PC-3 (cell line): Measurements from ENCODE around the gene RNF150. TPM values are rescaled to one million over a fixed set of nuclear protein-coding genes. Genes with fewer than 3 reads are reported as not detected.
A peak's percentile ranks its signal among the peaks of the same experiment; 100 is the strongest.

ENCODE experiments used
- ATAC-seq: fragments of 200-7000 bp; cut with Tn5 transposase; 2 replicates; pipeline ENCODE4 v1.9.1; 2020; ENCODE audit warnings: mild to moderate bottlenecking, moderate library complexity
- BruUV-seq: library from RNA; stranded (reverse); fragments of 400-500 nt; replicated peaks from 2 replicates; lab custom pipeline; 2021; lab: Mats Ljungman, UMichigan
- CTCF ChIA-PET: fragments of 300-600 bp; sonication (Branson Sonifier 250); formaldehyde crosslinking; loops from one replicate; lab custom pipeline; 2022; ENCODE audit warnings: antibody characterized with exemption; lab: Charles Lee
- POLR2A ChIA-PET: fragments of 300-600 bp; sonication (Branson Sonifier 250); formaldehyde crosslinking; loops from one replicate; lab custom pipeline; 2022; ENCODE audit warnings: antibody characterized with exemption; ENCODE audit not compliant: unreplicated experiment; lab: Charles Lee
- DNase-seq: peaks from one replicate; pipeline ENCODE4 v3.0.0-alpha.2; 2015
- H2AFZ ChIP-seq: fragments of 300-600 bp; sonication (generic); 2 replicates; pipeline ENCODE4 v1.6.0; 2016; ENCODE audit warnings: antibody characterized with exemption, low read length
- H3F3A ChIP-seq: fragments of 300-600 bp; sonication (generic); one replicate; pipeline ENCODE4 v1.6.0; 2017; ENCODE audit warnings: antibody characterized with exemption, low read length, control low read depth, mild to moderate bottlenecking; ENCODE audit not compliant: unreplicated experiment
- H3K27ac ChIP-seq: fragments of 300-600 bp; sonication (generic); 2 replicates; pipeline ENCODE4 v1.5.1; 2016; ENCODE audit warnings: mild to moderate bottlenecking, low read length
- H3K27me3 ChIP-seq: fragments of 300-600 bp; sonication (generic); 2 replicates; pipeline ENCODE4 v1.6.1; 2016; ENCODE audit warnings: low read length, mixed read lengths
- H3K36me3 ChIP-seq: fragments of 300-600 bp; sonication (generic); 2 replicates; pipeline ENCODE4 v1.6.1; 2016; ENCODE audit warnings: low read depth, mixed run types, low read length, mixed read lengths
- H3K4me1 ChIP-seq: fragments of 300-600 bp; sonication (generic); 2 replicates; pipeline ENCODE4 v1.5.1; 2016; ENCODE audit warnings: low read length; ENCODE audit not compliant: insufficient read depth
- H3K4me2 ChIP-seq: fragments of 300-600 bp; sonication (generic); 2 replicates; pipeline ENCODE4 v1.6.0; 2016; ENCODE audit warnings: low read length
- H3K4me3 ChIP-seq: fragments of 300-600 bp; sonication (generic); 2 replicates; pipeline ENCODE4 v1.5.1; 2016; ENCODE audit warnings: mild to moderate bottlenecking, low read length, mixed read lengths
- H3K79me2 ChIP-seq: fragments of 300-600 bp; sonication (generic); 2 replicates; pipeline ENCODE4 v1.6.1; 2017; ENCODE audit warnings: low read length, mixed read lengths
- H3K9ac ChIP-seq: fragments of 300-600 bp; sonication (generic); 2 replicates; pipeline ENCODE4 v1.6.0; 2016; ENCODE audit warnings: mild to moderate bottlenecking, low read length
- H3K9me2 ChIP-seq: fragments of 300-600 bp; sonication (generic); replicated peaks from 2 replicates; pipeline ENCODE4 v1.6.1; 2016; ENCODE audit warnings: mixed run types, low read length, mixed read lengths
- H3K9me3 ChIP-seq: fragments of 300-600 bp; sonication (generic); 2 replicates; pipeline ENCODE4 v1.6.1; 2016; ENCODE audit warnings: low read length, mixed read lengths
- H4K20me1 ChIP-seq: fragments of 300-600 bp; sonication (generic); 2 replicates; pipeline ENCODE4 v1.6.1; 2016; ENCODE audit warnings: low read length, mixed read lengths
- CTCF ChIP-seq: fragments of 300-600 bp; sonication (generic); conservative IDR thresholded peaks from 2 replicates; pipeline ENCODE4 v1.5.1; 2017; ENCODE audit warnings: antibody characterized with exemption, low read depth, mild to moderate bottlenecking, low read length
- EZH2 ChIP-seq: fragments of 300-600 bp; sonication (generic); IDR thresholded peaks from one replicate; pipeline ENCODE4 v1.6.1; 2017; ENCODE audit warnings: antibody characterized with exemption, mild to moderate bottlenecking, low read length; ENCODE audit not compliant: unreplicated experiment
- EZH2phosphoT487 ChIP-seq: fragments of 300-600 bp; sonication (generic); IDR thresholded peaks from 2 replicates; pipeline ENCODE4 v1.6.1; 2018; ENCODE audit warnings: mild to moderate bottlenecking, antibody characterized with exemption, low read length, borderline replicate concordance
- intact Hi-C: fragments of 100-400 bp; cut with micrococcal nuclease; formaldehyde crosslinking; loops from 2 replicates; pipeline ENCODE4 v1.9.0; 2023
- total RNA-seq: library from RNA; depleted of rRNA; stranded (reverse); fragments of >200 nt; gene quantifications from 2 replicates; pipeline ENCODE4 v1.2.3, GENCODE V29; 2014

Gene RNF150
- total RNA-seq, 1 experiment from 2014 or later = 0.55 TPM

GRCh38 chr4:140858897-140859296 is 274.4 kb downstream of the RNF150 start:
- no peaks in the 10 kb centered on the region for H3K36me3 ChIP-seq
- intact Hi-C loops = no loop called here
- H2AFZ ChIP-seq = no peak overlapping the region
- H3F3A ChIP-seq = no peaks in the 10 kb centered on the region
- DNase-seq = no peak
- peaks cover 7% of the 10 kb centered on the region for H3K4me1 ChIP-seq
- ChIA-PET CTCF (interaction anchor here (0.6 kb wide), 1 partner anchor 394 kb away, joined by 3 read pairs; no protein-coding TSS in a partner anchor), POLR2A (no interaction called here)
- H4K20me1 ChIP-seq = no peaks in the 10 kb centered on the region
- peaks cover 15% of the 10 kb centered on the region for H3K27me3 ChIP-seq
- no peaks in the 10 kb centered on the region for H3K79me2 ChIP-seq
- BruUV-seq = no TSS peak
- no peaks in the 10 kb centered on the region for H3K9me2 ChIP-seq
- no peak overlapping the region for H3K9ac ChIP-seq
- H3K9me3 ChIP-seq = no peaks in the 10 kb centered on the region
- no peak for ATAC-seq
- H3K4me3 ChIP-seq = no peak overlapping the region
- TF ChIP-seq CTCF (no peak), EZH2phosphoT487 (no peak), EZH2 (no peak)
- H3K4me2 ChIP-seq = no peak overlapping the region
- no peak overlapping the region for H3K27ac ChIP-seq

DNA sequence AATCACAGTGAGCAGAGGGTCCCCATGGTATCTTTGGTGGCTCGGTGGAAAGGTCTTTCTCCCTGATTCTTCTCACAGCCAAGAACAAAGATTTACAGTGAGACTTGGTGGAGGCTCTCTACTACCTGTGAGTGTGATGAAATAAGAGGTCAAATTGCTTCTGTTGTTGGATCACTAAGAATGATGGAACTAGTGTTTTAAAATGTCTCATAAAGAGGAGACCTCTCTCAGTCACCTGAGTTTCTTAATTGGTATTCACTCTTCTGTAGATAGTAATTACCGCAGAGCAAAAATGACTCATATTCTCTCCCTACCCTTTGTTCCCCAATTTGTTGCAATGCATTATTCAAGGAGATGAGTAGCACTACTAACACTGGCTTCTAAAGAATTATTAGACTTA is 276.2 kb downstream of the RNF150 start:
- Histone ChIP-seq H3K4me3 (no peak overlapping the region), H3K27ac (no peak overlapping the region), H3K4me2 (no peak overlapping the region), H3K36me3 (no peaks in the 10 kb centered on the region), H4K20me1 (no peaks in the 10 kb centered on the region), H3K9me2 (no peaks in the 10 kb centered on the region), H3F3A (no peaks in the 10 kb centered on the region), H3K4me1 (peaks cover 7% of the 10 kb centered on the region), H3K27me3 (no peaks in the 10 kb centered on the region), H3K79me2 (no peaks in the 10 kb centered on the region), H3K9ac (no peak overlapping the region), H2AFZ (no peak overlapping the region), H3K9me3 (no peaks in the 10 kb centered on the region)
- no TSS peak for BruUV-seq
- DNase-seq = no peak
- TF ChIP-seq CTCF = no peak
- POLR2A ChIA-PET = no interaction called here
- no peak for ATAC-seq
- intact Hi-C loops = no loop called here
- CTCF ChIA-PET = no interaction called here

DNA sequence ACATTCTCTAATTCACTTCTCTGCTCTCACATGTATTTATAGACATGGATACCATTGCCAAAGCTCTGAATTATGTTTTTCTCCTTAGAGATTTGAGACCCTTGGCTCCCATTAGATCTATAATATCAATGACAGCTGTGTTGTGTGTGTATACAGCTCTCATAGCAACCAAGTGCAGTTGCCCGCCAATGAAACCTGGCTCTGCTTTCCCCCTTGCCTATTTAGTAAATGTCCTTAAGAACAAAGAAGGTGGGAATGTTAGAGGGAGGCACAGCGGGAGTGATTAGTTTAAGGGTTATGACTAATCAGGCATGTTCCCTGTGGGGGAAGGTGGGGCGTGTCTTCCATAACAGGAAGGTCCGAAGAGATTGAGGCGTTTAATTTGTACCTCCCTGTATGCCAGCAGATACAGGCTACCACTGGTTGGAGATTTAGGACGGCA is 276.6 kb downstream of the RNF150 start:
- H3K4me2 ChIP-seq = no peak overlapping the region
- H3K4me3 ChIP-seq = no peak overlapping the region
- POLR2A ChIA-PET = no interaction called here
- peaks cover 7% of the 10 kb centered on the region for H3K4me1 ChIP-seq
- TF ChIP-seq EZH2 (no peak), EZH2phosphoT487 (no peak), CTCF (no peak)
- peak; percentile 51 for DNase-seq
- no peaks in the 10 kb centered on the region for H3K27me3 ChIP-seq
- H3F3A ChIP-seq = no peaks in the 10 kb centered on the region
- H3K9ac ChIP-seq = no peak overlapping the region
- H2AFZ ChIP-seq = no peak overlapping the region
- no peaks in the 10 kb centered on the region for H3K79me2 ChIP-seq
- intact Hi-C loops = no loop called here
- CTCF ChIA-PET = no interaction called here
- no TSS peak for BruUV-seq
- no peaks in the 10 kb centered on the region for H3K9me2 ChIP-seq
- no peaks in the 10 kb centered on the region for H3K9me3 ChIP-seq
- H3K27ac ChIP-seq = no peak overlapping the region
- H3K36me3 ChIP-seq = no peaks in the 10 kb centered on the region
- peak; percentile 61 for ATAC-seq
- no peaks in the 10 kb centered on the region for H4K20me1 ChIP-seq
